ENCODE data around the gene DAZAP1. TPM values are rescaled to one million over a fixed set of nuclear protein-coding genes. Genes with fewer than 3 reads are reported as not detected.

DAZAP1 gene
- polyA plus RNA-seq (2012; ENCODE audit: insufficient read depth, insufficient read length, low read depth): 146 TPM

DNA sequence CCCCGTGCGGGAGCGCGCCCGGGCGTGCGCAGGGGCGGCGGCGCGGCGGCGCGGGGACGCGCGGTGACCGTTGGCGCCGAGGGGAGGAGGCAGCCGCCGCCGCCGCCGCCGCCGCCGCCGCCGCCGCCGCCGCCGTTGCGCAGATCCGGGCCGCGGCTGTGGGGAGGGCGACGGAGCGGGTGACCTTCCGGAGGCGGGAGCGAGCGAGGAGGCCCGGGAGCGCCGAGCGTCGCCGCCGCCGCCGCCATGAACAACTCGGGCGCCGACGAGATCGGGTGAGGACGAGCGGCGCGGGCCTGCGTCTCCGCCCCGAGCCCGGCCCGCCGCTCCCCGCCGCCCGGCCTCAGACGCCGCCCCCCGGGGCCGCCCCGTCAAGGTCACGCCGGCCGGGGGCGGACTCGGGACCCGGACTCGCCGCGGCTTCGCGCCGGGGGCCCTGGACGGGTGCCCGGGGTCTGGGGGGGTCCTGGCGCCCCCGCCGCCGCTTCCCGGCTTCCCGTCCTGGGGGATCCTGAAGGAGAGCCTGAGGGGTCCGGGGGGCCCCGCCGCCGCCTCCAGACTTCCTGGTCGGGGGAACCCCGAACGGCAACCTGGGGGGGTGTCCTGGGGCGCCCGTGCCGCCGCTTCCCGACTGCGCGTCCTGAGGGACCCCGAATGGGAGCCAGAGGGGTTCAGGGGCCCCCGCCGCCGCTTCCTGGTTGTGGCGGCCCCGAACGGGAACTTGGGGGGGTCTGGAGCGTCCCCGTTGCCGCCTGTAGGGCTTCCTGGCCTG is at the start of gene DAZAP1:
Gene DAZAP1, plus strand, starts transcription at position 59 of the 772 bp plus-strand sequence. Its CDS starts 188 bp downstream, at position 247.
- TF ChIP-seq, protein P1, sequence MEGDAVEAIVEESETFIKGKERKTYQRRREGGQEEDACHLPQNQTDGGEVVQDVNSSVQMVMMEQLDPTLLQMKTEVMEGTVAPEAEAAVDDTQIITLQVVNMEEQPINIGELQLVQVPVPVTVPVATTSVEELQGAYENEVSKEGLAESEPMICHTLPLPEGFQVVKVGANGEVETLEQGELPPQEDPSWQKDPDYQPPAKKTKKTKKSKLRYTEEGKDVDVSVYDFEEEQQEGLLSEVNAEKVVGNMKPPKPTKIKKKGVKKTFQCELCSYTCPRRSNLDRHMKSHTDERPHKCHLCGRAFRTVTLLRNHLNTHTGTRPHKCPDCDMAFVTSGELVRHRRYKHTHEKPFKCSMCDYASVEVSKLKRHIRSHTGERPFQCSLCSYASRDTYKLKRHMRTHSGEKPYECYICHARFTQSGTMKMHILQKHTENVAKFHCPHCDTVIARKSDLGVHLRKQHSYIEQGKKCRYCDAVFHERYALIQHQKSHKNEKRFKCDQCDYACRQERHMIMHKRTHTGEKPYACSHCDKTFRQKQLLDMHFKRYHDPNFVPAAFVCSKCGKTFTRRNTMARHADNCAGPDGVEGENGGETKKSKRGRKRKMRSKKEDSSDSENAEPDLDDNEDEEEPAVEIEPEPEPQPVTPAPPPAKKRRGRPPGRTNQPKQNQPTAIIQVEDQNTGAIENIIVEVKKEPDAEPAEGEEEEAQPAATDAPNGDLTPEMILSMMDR (IDR thresholded peaks at IDR 0.05; ENCODE audit: low read depth, low read length): no peak
- no peak for DNase-seq
- Histone ChIP-seq H3K27me3 (no peaks in the 10 kb centered on the region), H3K36me3 (peaks cover 44% of the 10 kb centered on the region), H3K4me3 (ENCODE audit: low read depth, low read length) (peak within 1 kb of the TSS; percentile 92), H3K9me3 (no peaks in the 10 kb centered on the region), H3K4me1 (peaks cover 22% of the 10 kb centered on the region)

DNA sequence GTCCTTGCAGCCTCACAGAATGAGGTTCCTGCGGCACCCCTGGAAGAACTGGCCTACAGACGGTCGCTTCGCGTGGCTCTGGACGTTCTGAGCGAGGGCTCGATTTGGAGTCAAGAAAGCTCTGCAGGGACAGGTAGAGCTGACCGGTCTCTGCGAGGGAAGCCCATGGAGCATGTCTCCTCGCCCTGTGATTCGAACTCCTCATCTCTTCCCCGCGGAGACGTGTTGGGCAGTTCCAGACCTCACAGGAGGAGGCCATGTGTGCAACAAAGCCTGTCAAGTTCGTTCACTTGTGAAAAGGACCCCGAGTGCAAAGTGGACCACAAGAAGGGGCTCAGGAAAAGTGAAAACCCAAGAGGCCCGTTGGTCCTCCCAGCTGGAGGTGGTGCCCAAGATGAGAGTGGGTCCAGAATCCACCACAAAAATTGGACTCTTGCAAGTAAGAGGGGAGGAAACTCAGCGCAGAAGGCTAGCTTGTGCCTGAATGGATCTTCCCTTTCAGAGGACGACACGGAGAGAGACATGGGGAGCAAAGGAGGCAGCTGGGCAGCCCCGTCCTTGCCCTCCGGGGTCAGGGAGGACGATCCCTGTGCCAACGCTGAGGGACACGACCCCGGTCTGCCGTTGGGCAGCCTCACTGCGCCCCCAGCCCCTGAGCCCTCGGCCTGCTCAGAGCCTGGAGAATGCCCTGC is 47.1 kb upstream of the DAZAP1 start:
- Histone ChIP-seq H3K36me3 (peaks cover 58% of the 10 kb centered on the region), H3K27me3 (no peaks in the 10 kb centered on the region), H3K9me3 (no peaks in the 10 kb centered on the region), H3K4me3 (ENCODE audit: low read depth, low read length) (peak overlapping the region; percentile 1; the same call in 1 of the 2 replicates), H3K4me1 (peaks cover 28% of the 10 kb centered on the region)
- no peak for DNase-seq
- TF ChIP-seq, protein P1 (IDR thresholded peaks at IDR 0.05; ENCODE audit: low read depth, low read length): no peak

DNA sequence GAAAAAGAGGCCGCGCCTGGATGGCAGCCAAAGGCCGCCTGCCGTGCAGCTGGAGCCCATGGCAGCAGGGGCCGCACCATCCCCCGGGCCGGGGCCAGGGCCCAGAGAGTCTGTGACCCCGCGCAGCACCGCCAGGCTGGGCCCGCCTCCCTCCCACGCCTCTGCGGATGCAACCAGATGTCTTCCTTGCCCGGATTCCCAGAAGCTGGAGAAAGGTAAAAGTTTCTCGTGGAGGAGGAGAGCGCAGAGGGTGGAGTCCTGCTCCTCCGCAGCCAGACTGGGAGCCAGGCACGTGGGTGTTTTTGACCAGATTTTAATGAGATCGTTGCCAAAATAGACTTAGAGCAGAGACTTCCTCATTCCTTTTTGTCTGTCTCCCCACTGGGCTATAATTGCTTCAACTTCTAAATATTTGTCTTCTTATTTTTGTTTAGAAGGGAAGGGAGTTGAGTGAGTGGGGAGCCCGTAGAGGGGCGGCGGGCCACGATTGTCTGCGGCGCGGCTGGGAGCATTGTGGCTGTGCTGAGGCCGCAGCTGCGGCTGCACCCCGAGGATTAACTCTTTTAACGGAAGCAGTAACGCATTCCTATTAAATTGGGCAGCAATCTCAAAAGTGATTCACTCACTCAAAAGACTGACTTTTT is 46.4 kb upstream of the DAZAP1 start:
- peaks cover 58% of the 10 kb centered on the region for H3K36me3 ChIP-seq
- H3K4me3 ChIP-seq (ENCODE audit: low read depth, low read length): peak overlapping the region; percentile 39
- TF ChIP-seq, protein P1 (IDR thresholded peaks at IDR 0.05; ENCODE audit: low read depth, low read length): peak; percentile 23; the same call in 1 of the 2 replicates
- H3K9me3 ChIP-seq: no peaks in the 10 kb centered on the region
- no peaks in the 10 kb centered on the region for H3K27me3 ChIP-seq
- peak; percentile 97 for DNase-seq
- H3K4me1 ChIP-seq: peaks cover 28% of the 10 kb centered on the region

DNA sequence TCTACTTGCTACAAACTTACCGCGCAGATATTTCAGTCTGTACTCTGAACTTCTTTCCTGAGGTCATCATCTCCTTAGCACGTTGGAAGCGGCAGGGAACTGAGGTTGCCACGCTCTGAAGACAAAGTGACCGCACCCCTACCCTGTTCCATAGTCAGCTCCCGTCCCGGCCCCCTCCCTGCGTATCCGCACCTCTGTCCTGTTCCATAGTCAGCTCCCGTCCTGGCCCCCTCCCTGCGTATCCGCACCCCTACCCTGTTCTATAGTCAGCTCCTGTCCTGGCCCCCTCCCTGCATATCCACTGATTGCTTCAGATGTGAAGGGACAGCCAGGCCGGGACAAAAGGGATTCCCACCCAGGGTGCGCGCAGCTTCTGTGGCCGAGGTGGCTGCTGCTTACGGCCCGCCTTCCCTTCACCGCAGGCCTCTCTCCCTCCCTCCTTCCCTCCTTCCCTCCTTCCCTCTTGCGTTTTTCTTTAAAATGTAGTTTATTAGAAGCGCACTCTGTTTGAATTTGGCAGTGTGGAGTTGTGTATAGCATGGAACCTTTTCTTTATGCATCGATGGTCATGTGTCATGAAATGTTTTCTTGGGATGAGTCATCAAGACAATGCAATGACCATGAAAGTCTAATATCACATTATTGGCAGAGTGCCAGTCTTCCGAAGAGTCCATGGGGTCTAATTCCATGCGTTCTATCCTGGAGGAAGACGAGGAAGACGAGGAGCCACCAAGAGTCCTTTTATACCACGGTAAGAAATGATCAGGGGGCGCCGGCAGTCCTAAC is 45.6 kb upstream of the DAZAP1 start:
- TF ChIP-seq, protein P1 (IDR thresholded peaks at IDR 0.05; ENCODE audit: low read depth, low read length): no peak
- no peak for DNase-seq
- Histone ChIP-seq H3K36me3 (peaks cover 64% of the 10 kb centered on the region), H3K9me3 (no peaks in the 10 kb centered on the region), H3K27me3 (no peaks in the 10 kb centered on the region), H3K4me1 (peaks cover 32% of the 10 kb centered on the region), H3K4me3 (ENCODE audit: low read depth, low read length) (peak overlapping the region; percentile 39)

DNA sequence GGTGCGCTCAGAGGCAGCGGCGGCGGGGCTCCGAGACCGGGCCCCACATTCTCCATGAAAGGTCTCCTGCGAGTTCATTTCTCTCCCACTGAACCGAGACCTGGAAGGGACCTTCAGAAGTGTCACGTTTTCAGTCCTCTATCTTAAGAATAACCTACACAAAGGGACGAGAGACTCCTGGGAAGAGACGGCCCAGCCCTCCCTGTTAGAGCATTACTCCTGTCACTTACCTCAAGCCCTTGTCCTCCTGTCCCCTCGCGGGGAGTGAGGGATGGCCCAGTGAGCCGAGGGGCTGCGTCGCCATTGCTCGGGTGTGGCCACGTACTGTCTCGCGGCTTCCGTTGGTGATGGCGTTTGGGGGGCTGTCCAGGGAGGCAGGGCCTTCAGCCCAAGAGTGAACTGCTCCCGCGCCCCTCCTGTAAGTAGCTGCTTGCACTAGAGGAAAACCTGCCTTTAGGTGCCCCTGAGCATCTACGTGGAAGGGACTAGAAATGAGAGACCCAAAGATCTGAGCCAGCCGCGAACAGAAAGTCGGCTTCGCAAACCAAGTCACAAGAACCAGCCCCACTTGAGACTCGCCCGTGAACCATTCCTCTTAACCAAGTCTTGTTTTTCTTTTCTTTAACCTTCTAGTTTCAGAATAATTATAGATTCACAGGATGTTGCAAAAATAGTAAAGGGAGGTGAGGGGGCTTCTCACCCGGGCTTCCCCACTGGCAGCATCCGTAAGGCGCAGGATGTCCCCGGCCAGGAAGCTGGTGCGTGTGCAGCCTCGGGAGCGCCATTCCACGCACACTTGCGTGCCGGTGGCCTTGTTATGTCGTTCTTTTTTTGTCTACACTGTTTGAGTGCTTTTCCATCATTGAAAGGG is 44.8 kb upstream of the DAZAP1 start:
- Histone ChIP-seq H3K36me3 (peaks cover 68% of the 10 kb centered on the region), H3K4me1 (peaks cover 37% of the 10 kb centered on the region), H3K9me3 (no peaks in the 10 kb centered on the region), H3K27me3 (no peaks in the 10 kb centered on the region), H3K4me3 (ENCODE audit: low read depth, low read length) (no peak overlapping the region)
- TF ChIP-seq, protein P1 (IDR thresholded peaks at IDR 0.05; ENCODE audit: low read depth, low read length): no peak
- DNase-seq: no peak

Measured in BE2C (cell line).